ENCODE results near the gene HAVCR1.

DNA sequence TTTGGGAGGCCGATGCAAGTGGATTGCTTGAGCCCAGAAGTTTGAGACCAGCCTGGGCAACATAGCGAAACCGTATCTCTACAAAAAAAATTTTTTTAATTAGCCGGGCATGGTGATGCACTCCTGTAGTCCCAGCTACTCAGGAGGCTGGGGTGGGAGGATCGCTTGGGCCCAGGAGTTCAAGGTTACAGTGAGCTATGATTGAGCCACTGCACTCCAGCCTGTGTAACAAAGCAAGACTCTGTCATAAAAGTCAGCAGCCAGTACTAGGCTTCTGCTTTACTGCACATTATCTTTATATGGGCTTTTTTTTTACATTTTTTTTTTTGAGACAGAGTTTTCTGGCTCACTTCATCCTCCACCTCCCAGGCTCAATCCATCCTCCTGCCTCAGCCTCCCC lies 9.4 kb upstream of the HAVCR1 start:
- TF ChIP-seq POLR2A (IDR thresholded peaks at IDR 0.05), result no peak
- TF ChIP-seq, protein P1, sequence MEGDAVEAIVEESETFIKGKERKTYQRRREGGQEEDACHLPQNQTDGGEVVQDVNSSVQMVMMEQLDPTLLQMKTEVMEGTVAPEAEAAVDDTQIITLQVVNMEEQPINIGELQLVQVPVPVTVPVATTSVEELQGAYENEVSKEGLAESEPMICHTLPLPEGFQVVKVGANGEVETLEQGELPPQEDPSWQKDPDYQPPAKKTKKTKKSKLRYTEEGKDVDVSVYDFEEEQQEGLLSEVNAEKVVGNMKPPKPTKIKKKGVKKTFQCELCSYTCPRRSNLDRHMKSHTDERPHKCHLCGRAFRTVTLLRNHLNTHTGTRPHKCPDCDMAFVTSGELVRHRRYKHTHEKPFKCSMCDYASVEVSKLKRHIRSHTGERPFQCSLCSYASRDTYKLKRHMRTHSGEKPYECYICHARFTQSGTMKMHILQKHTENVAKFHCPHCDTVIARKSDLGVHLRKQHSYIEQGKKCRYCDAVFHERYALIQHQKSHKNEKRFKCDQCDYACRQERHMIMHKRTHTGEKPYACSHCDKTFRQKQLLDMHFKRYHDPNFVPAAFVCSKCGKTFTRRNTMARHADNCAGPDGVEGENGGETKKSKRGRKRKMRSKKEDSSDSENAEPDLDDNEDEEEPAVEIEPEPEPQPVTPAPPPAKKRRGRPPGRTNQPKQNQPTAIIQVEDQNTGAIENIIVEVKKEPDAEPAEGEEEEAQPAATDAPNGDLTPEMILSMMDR (IDR thresholded peaks at IDR 0.05), result no peak
